HepG2 (cell line): ENCODE results near the gene STRBP. TPM values are rescaled to one million over a fixed set of nuclear protein-coding genes. Genes with fewer than 3 reads are reported as not detected.

Experiments
- ARID3A ChIP-seq: IDR thresholded peaks from 2 replicates; pipeline ENCODE4 v1.6.1; 2012; ENCODE audit warnings: low read depth, low read length, improper control_type of control experiment
- ERF ChIP-seq: IDR thresholded peaks from 2 replicates; pipeline ENCODE4 v1.6.1; 2018; ENCODE audit warnings: missing biosample characterization, missing genetic modification reagents
- ETV5 ChIP-seq: IDR thresholded peaks from 2 replicates; pipeline ENCODE4 v1.6.1; 2018; ENCODE audit warnings: missing biosample characterization, missing genetic modification reagents, inconsistent platforms, borderline replicate concordance
- FOXJ3 ChIP-seq: sonication (generic); formaldehyde crosslinking; IDR thresholded peaks from 2 replicates; pipeline ENCODE4 v1.4.0; 2020; ENCODE audit warnings: missing genetic modification reagents, mild to moderate bottlenecking, borderline replicate concordance
- FOXM1 ChIP-seq: sonication (generic); formaldehyde crosslinking; IDR thresholded peaks from 2 replicates; pipeline ENCODE4 v1.5.0; 2020; ENCODE audit warnings: missing genetic modification reagents
- HNF1B ChIP-seq: sonication (generic); formaldehyde crosslinking; IDR thresholded peaks from 2 replicates; pipeline ENCODE4 v1.5.1; 2020; ENCODE audit warnings: mild to moderate bottlenecking, moderate library complexity, missing genetic modification reagents
- JUN ChIP-seq: sonication (generic); formaldehyde crosslinking; IDR thresholded peaks from 2 replicates; pipeline ENCODE4 v1.4.0; 2020; ENCODE audit warnings: mild to moderate bottlenecking, missing genetic modification reagents
- MIER2 ChIP-seq: IDR thresholded peaks from 2 replicates; pipeline ENCODE4 v1.6.1; 2016; ENCODE audit warnings: missing biosample characterization, missing genetic modification reagents
- MIXL1 ChIP-seq: IDR thresholded peaks from 2 replicates; pipeline ENCODE4 v1.6.1; 2016
- MTF1 ChIP-seq: sonication (generic); formaldehyde crosslinking; IDR thresholded peaks from 2 replicates; pipeline ENCODE4 v1.5.0; 2020; ENCODE audit warnings: missing genetic modification reagents
- MTF2 ChIP-seq: sonication (generic); formaldehyde crosslinking; IDR thresholded peaks from 2 replicates; pipeline ENCODE4 v1.5.0; 2020; ENCODE audit warnings: missing genetic modification reagents, borderline replicate concordance
- RARA ChIP-seq: IDR thresholded peaks from 2 replicates; pipeline ENCODE4 v1.6.1; 2016; ENCODE audit warnings: missing genetic modification reagents, missing compliant biosample characterization
- SKI ChIP-seq: fragments of 450-650 bp; IDR thresholded peaks from one replicate; pipeline ENCODE4 v1.6.1; 2018; ENCODE audit warnings: mild to moderate bottlenecking; ENCODE audit not compliant: partially characterized antibody
- SP5 ChIP-seq: IDR thresholded peaks from 2 replicates; pipeline ENCODE4 v1.6.1; 2016; ENCODE audit warnings: low read depth, borderline replicate concordance
- TCF7L2 ChIP-seq: IDR thresholded peaks from 2 replicates; pipeline ENCODE4 v1.6.1; 2011; ENCODE audit warnings: mild to moderate bottlenecking, low read depth, low read length, moderate library complexity
- TRIM22 ChIP-seq: fragments of 450-650 bp; IDR thresholded peaks from 2 replicates; pipeline ENCODE4 v1.6.1; 2017
- ZFYVE20 ChIP-seq: sonication (generic); formaldehyde crosslinking; IDR thresholded peaks from 2 replicates; pipeline ENCODE4 v1.8.0; 2023; ENCODE audit warnings: low read depth, mild to moderate bottlenecking, moderate library complexity, missing genetic modification reagents, borderline replicate concordance
- ZKSCAN8 ChIP-seq: IDR thresholded peaks from 2 replicates; pipeline ENCODE4 v1.6.1; 2016; ENCODE audit warnings: borderline replicate concordance, missing genetic modification reagents, missing compliant biosample characterization
- ZMYM2 ChIP-seq: sonication (generic); formaldehyde crosslinking; IDR thresholded peaks from 2 replicates; pipeline ENCODE4 v1.8.0; 2022; ENCODE audit warnings: mild to moderate bottlenecking, missing genetic modification reagents
- ZNF17 ChIP-seq: sonication (generic); formaldehyde crosslinking; IDR thresholded peaks from 2 replicates; pipeline ENCODE4 v1.5.0; 2020; ENCODE audit warnings: mild to moderate bottlenecking, missing genetic modification reagents
- ZNF24 ChIP-seq: fragments of 450-650 bp; IDR thresholded peaks from 2 replicates; pipeline ENCODE4 v1.6.1; 2017; ENCODE audit warnings: antibody characterized with exemption, mild to moderate bottlenecking
- ZNF337 ChIP-seq: sonication (generic); formaldehyde crosslinking; IDR thresholded peaks from 2 replicates; pipeline ENCODE4 v1.5.1; 2020; ENCODE audit warnings: missing genetic modification reagents, low read depth, mild to moderate bottlenecking, borderline replicate concordance
- ZNF414 ChIP-seq: sonication (generic); formaldehyde crosslinking; IDR thresholded peaks from 2 replicates; pipeline ENCODE4 v1.5.0; 2020; ENCODE audit warnings: missing genetic modification reagents
- ZNF543 ChIP-seq: sonication (generic); formaldehyde crosslinking; IDR thresholded peaks from 2 replicates; pipeline ENCODE4 v1.4.0; 2020; ENCODE audit warnings: mild to moderate bottlenecking, missing genetic modification reagents
- ZNF652 ChIP-seq: IDR thresholded peaks from 2 replicates; pipeline ENCODE4 v1.6.1; 2016; ENCODE audit warnings: low read depth, borderline replicate concordance
- ZNF792 ChIP-seq: IDR thresholded peaks from 2 replicates; pipeline ENCODE4 v1.6.1; 2016
- ZNF816 ChIP-seq: sonication (generic); formaldehyde crosslinking; IDR thresholded peaks from 2 replicates; pipeline ENCODE4 v1.8.0; 2022; ENCODE audit warnings: missing genetic modification reagents, mild to moderate bottlenecking, borderline replicate concordance
- ZNF891 ChIP-seq: sonication (generic); formaldehyde crosslinking; IDR thresholded peaks from 2 replicates; pipeline ENCODE4 v1.5.0; 2020; ENCODE audit warnings: mild to moderate bottlenecking, missing genetic modification reagents
- ZSCAN25 ChIP-seq: sonication (generic); formaldehyde crosslinking; IDR thresholded peaks from 2 replicates; pipeline ENCODE4 v1.8.0; 2022; ENCODE audit warnings: mild to moderate bottlenecking, missing genetic modification reagents
- polyA plus RNA-seq, 8 experiments: library from polyadenylated mRNA; depleted of rRNA in 3 of 8; stranded (reverse) in 7 of 8; unstranded in 1 of 8; fragments of >200 nt; fragmentation: Illumina TruSeq in 4 of 8; extraction: Trizol in 4 of 8; gene quantifications; 2 replicates each; pipeline versions ENCODE4 v1.2.1 to v1.2.3, GENCODE V29; 2011 to 2016; ENCODE audit warnings: low read depth in 4 of 8, missing spikeins in 1 of 8, mixed read lengths in 1 of 8; ENCODE audit not compliant: insufficient read depth in 1 of 8
- total RNA-seq, 5 experiments: library from RNA; depleted of rRNA; stranded (reverse); fragments of >200 nt; fragmentation: Illumina TruSeq; extraction: Trizol; gene quantifications; 2 replicates each; pipeline ENCODE4 v1.2.3, GENCODE V29; 2016; ENCODE audit warnings: low read depth in 1 of 5

The STRBP gene
- total and polyA plus RNA-seq, 2 of the 13 experiments (the other 11 are each of a cell fraction or from before 2014, with no cell fraction given), result 14.5 to 38.5 TPM

- TF ChIP-seq ZKSCAN8, result 0 out of 2 replicates have a peak, but pooled peaks have one; percentile 40
- no peak for TF ChIP-seq ZNF543 (CRISPR knock-in tag)
- TF ChIP-seq ZMYM2 (CRISPR knock-in tag), result peak; percentile 67; the same call in 1 of the 2 replicates
- TF ChIP-seq ZNF337, result no peak
- TF ChIP-seq ARID3A, result peak; percentile 95
- TF ChIP-seq HNF1B (CRISPR knock-in tag), result 0 out of 2 replicates have a peak, but pooled peaks have one; percentile 47
- peak; percentile 95 for TF ChIP-seq MIXL1 (CRISPR knock-in tag)
- TF ChIP-seq ZNF891, result no peak
- no peak for TF ChIP-seq ZNF414 (CRISPR knock-in tag)
- peak; percentile 88; the same call in 1 of the 2 replicates for TF ChIP-seq FOXJ3
- peak; percentile 28; the same call in 1 of the 2 replicates for TF ChIP-seq SP5 (CRISPR knock-in tag)
- peak; percentile 85 for TF ChIP-seq RARA (CRISPR knock-in tag)
- no peak for TF ChIP-seq MTF2 (CRISPR knock-in tag)
- no peak for TF ChIP-seq ZNF17 (CRISPR knock-in tag)
- TF ChIP-seq MIER2 (CRISPR knock-in tag), result no peak
- peak; percentile 55; the same call in 1 of the 2 replicates for TF ChIP-seq ETV5
- no peak for TF ChIP-seq ZSCAN25 (CRISPR knock-in tag)
- no peak for TF ChIP-seq TCF7L2
- TF ChIP-seq SKI, result peak; percentile 73
- 0 out of 2 replicates have a peak, but pooled peaks have one; percentile 29 for TF ChIP-seq ZNF792
- no peak for TF ChIP-seq MTF1 (CRISPR knock-in tag)
- TF ChIP-seq ZNF652 (CRISPR knock-in tag), result peak; percentile 31; the same call in 1 of the 2 replicates
- TF ChIP-seq FOXM1 (CRISPR knock-in tag), result no peak
- no peak for TF ChIP-seq ZFYVE20 (CRISPR knock-in tag)
- peak; percentile 67 for TF ChIP-seq ERF (CRISPR knock-in tag)
- no peak for TF ChIP-seq ZNF24
- TF ChIP-seq TRIM22, result no peak
- TF ChIP-seq JUN (CRISPR knock-in tag), result peak; percentile 90
- no peak for TF ChIP-seq ZNF816 (CRISPR knock-in tag)
These were observed 181.0 kb downstream of the STRBP start (continued) for GRCh38 chr9:123087359-123087888.
